Muscle of arm (tissue), 12 donors: ENCODE results near the gene POU4F1. TPM values are rescaled to one million over a fixed set of nuclear protein-coding genes. Genes with fewer than 3 reads are reported as not detected.

Experiments used
- DNase-seq: peaks from one replicate; pipeline ENCODE4 v3.0.0-alpha.2; 2013
- polyA plus RNA-seq, 12 donors: library from polyadenylated mRNA; unstranded; fragments of 120-200 nt; gene quantifications; one replicate each; pipeline ENCODE4 v1.2.1, GENCODE V29; 2013; ENCODE audit not compliant: insufficient read length in 12 of 12

The POU4F1 gene
- polyA plus RNA-seq, 12 donors, result 7.3 to 20.0 (median 11.3) TPM; not detected in 1

DNA sequence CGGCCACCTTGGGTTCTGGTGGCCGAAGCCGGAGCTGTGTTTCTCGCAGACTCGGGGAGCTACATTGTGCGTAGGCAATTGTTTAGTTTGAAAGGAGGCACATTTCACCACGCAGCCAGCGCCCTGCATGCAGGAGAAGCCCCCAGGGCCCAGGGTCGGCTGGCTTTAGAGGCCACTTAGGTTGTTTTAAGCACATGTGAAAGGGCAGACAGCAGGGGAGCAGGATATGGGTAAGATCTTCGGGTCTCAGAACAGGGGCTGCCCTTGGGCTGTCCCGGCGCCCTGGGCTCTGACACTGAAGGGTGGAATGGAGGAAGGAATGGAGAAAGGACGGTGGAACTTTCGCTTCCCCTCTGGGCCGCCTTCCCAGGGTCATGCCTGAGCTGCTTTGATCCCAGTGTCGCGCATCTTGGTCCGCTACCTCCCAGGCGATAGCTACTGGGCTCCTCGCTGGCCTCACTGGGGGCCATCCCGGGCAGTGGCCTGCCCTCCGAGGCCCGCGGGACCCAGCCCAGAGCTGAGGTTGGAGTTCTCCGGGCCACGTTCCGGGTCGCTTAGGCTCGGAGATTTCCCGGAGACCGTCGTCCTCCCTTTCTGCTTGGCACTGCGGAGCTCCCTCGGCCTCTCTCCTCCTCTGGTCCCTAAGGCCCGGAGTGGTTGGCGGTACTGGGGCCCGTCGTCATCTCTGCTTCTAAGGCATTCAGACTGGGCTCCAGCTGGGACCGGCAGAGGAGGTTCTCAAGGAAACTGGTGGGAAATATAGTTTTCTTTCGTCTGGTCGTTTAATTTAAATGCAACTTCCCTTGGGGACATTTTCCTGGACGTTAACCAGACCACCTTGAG is 4.3 kb upstream of the POU4F1 start:
- no peak for DNase-seq

DNA sequence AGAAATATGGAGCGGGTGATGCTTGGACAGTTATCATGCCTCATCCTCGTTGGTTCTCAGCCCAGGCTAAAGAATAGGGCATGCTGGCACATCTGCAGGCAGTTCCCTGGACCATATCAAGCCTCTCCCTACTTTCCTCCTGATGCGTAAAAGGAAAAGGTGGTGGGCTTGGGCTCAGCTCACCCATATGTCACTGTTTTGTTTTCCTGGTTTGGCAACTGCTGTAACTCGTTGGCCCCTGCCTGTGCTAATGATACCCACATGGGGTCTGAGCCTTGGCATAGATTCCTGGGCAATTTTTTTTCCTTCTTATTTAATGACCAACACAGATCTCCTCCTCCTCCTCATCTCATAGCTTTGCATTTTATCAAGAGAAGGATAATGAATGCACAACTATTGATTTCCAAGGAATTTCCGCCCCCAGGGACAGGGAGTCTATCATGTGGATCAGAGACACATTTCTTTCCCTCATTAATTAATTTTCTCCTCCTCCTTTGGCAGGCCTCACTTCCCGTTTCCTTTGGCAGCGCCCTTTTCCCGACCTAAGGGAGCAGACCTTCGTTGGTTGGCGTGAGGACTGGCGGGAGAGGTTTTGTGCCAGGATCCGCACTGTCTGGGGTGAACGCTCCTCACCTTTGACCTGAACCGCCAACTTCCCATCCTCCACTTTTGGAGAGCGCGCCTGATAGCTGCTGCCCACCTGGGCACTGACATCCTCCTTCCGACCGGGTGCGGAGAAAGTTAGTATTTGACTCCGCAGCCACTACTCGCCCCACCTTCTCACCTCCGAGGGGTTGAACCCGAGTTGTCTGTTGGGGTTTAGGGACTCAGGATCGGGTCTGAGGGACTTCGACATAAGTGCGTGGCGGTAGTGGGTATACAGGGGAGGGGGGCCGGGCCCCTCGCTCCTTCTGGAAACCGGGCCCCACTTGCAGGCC is 3.4 kb upstream of the POU4F1 start:
- no peak for DNase-seq

DNA sequence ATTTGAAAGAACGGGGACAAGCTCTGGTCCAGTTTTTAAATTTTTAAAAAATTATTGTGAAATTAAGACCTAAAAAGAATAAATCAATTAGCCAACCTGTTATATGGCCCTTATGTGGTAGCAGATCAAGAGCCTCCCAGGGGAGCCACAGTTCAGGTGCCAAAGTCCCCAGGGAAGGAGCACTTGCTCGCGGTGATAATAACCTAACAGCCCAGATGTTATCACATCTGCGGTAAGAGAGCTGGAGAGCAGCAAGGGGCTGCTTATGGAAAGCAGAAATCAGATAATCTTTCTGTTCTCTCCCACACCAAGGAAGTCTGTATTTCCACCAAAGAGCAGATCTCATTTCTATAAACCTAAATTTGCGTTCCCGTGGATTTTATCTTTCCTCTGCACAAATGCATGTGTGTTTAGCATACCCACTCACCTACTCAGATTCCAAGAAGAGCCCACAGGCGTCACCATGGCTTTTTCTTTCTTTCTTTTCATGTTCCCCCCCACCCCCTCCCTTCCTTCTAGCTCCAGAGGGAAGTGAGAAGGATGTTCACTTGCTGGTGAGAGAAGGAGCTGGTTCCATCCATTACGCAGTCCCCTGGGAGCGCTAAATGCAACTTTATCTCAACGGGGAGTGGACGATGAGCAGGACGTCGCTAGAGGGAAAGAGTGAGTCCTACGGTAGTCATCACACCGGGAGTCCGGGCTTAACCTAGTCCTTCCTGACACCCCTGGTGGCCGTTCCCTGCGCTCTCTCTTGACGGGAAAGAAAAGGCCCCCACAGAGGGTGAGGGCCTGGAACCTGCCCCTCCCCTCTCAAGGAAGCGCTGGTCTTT is 1.6 kb upstream of the POU4F1 start:
- DNase-seq, result no peak

DNA sequence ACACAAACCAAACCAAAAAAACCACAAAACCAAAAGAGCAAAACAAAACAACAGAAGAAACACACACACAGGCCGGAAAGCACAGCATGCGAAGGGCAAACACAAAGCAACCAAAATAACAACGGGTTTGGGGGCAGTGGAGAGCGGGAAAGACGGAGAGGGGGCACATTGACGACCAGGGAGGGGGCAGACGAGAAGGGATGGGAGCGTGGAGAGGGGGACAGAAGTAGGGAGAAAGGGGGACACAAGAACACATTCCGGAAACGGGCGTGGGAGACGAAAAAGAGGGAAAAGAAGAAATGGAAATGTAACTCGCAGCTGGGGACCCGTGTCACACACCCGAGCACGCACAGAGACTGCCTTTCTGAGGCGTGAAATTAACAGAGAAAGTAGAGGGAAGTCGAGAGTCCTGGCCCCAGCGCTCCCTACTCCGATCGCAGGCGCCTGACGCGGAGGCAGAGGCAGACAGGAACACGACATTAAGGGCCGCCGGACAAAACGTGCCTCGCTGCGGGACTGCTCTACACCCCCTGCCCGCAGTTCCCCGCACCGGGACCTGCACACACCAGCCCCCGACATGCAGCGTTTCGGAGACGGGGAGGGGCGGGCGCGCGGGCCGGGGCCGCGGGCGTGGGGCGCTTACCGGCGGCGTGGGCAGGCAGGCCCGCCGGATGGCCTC is 652 bp downstream of the POU4F1 start:
- no peak for DNase-seq

DNA sequence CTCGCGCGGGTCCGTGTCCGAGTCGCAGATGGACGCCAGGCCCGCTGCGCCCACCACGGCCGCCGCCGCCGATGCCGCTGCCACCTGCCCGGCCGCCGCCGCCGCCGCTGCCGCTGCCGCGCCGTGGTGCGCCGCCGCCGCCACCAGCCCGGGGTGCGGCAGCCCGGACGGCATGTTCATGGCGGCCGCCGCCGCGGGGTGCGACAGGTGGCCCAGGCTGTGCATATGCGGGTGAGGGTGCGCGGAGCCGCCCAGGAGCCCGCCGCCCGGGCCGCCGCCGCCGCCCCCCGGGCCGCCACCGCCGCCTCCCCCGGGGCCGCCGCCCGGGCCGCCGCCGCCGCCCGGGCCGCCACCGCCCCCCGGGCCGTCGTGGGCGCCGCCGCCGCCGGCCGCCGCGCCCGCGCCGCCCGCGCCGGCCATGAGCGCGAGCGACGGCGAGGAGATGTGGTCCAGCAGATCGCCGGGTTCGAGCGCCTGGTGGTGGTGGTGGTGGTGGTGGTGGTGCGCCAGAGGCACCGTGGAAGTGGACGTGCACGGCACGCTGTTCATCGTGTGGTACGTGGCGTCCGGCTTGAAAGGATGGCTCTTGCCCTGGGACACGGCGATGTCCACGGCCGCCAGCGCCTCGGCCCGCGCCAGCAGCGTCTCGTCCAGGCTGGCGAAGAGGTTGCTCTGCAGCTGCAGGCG is 1.3 kb downstream of the POU4F1 start:
- no peak for DNase-seq

DNA sequence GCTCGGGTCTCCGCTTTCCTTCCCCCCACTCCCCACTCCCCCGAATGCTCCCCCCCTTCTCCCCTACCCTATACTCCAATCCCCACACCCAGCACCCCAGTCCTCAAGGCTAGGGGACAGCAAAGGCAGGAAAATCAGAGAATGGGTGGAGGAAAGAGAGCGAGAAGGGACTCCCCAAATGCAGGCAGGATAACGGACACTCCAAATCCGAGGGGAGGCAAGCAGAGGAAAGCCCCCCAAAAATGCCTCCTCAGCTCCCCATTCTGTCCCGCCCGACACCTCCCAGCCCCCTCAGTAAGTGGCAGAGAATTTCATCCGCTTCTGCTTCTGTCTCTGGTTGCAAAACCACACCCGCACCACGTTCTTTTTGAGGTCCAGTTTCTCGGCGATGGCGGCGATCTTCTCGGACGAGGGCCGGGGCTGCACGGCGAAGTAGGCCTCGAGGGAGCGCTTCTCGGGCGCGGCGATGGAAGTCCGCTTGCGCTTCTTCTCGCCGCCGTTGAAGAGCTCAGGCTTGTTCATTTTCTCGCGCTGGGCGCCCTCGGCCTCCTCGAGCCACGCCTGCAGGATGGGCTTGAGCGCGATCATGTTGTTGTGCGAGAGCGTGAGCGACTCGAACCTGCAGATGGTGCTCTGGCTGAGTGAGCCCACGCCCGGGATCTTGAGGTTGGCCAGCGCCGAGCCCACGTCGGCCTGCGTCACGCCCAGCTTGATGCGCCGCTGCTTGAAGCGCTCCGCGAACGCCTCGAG is 2.1 kb downstream of the POU4F1 start:
- no peak for DNase-seq

DNA sequence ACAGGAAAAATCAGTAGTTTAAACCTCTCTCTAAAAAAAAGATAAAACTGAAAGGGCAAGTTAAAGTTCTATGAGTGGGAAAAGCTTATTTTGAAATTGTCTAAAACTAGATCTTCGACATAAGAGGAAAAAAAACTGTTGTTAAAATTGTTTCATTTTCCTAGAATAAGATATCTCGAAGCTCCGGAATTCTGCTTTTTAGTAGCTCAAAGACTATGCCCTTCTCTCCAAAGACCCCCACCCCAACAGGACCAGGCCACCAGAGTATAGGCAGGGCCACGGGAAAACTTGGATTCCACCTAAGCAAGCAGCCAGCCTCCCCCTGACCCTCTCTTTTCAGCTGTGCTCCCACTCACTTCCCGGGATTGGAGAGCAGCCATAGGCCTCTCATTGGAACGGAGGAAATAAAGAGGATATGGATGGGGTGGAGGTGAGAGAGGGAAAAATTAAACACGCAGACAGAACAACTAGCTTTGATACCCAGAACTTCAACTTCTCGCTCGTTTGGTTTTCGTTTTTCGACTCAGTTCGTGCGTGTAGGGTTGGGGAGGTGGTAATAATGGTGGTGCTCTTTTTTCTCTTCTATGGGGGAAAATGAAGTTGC is 3.0 kb downstream of the POU4F1 start:
- no peak for DNase-seq

DNA sequence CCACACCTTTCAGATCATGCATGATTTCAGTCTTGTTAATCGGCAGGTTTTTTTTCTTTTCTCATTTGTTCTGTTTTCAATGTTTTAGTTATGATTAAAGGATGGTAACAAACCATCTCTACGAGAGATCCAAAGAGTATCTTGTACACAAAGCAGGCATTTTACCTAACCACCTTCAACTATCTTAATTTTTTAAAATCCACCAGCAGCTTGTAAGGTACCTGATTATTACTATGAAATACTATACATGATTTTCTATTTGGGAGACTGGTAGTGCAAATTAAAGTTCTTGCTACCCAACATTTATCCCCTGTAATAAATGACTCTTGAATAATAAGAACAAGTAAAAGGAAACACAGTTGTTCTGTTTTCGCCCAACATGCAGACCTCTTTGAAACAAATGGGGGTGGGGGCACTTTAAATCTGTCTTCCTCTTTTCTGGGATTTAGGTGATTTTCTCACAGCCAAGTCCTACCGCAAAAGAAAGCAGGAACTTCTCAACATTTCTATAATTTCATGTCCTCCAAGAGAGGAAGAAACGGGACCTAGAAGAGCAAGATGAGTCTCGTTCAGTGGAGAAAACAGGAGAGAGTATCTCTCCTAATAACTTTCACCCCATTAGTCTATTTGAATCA is 3.6 kb downstream of the POU4F1 start:
- no peak for DNase-seq

DNA sequence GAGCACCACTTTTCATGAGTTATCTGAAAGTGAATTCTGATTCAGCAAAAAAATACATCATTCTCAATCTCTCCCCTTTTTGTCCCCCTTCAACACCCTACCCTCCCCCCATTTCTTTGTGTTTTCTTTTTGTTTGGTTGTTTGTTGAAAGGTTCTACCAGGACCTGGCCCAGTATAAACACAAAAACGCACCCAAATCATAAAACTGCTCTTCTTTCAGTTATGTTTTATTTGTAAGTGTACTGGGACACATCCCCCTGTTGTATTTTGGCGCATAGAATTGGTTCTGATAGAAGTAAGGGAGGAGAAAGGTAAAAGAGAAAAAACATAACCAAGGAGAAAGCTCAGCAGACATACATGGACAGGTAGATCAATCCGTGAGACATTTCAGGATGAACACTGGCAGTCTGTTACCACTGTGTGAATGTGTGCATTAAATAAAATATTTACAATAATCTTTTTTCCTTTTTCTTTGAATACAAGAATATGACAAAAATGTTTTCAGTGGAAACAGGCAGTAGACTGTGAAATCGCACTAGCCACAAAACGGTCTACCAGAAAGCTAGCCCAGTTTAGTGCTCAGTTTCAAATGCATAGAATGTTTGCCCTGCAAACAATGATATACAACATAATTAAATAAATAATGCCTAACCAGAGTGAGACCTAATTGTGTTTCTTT is 4.2 kb downstream of the POU4F1 start:
- no peak for DNase-seq

DNA sequence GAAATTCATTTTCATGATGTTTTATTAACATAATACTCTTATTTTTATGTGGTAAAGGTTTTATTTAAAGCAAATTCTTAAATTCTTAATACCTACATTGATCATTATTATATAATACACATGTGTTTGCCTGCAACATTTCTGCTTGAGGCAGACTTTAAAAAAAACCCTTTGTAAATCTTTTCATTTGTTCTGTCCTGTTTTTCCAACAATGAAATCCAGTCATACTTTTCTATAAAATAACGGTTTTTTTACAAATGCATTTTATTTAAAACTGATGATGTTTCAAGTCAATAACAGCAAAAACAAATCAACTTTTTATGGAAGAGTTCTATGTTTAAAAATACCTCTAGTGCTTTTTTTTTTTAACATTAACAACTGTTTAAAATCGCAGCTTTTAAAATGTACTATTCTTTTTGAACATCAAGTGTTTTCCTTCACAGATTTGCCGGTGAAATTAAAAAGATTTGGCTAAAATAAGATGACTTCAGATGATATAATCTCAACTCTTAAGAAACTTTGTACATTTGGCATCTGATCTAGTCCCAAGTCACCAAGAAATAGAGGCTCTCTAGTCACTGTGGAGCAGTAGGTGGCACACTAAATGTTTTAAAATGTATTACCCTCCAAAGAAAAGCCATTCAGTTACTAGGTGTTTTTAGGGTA is 5.1 kb downstream of the POU4F1 start:
- DNase-seq, result no peak

DNA sequence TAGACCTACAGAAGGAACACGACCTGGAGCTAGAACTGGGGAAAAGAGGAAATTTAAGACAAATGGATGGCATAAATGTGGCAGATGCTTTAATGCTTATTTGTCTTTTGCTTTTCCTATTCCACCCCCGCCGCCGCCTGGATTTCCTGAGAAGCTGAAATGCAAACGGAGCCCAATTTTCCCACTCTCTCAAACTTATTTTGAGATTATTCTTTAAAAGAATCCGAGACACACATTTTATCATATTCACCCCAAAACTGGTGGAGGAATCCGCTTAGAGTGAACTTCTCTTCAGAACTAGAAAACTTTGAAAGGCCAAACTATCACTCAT is 5.8 kb downstream of the POU4F1 start:
- DNase-seq, result no peak

DNA sequence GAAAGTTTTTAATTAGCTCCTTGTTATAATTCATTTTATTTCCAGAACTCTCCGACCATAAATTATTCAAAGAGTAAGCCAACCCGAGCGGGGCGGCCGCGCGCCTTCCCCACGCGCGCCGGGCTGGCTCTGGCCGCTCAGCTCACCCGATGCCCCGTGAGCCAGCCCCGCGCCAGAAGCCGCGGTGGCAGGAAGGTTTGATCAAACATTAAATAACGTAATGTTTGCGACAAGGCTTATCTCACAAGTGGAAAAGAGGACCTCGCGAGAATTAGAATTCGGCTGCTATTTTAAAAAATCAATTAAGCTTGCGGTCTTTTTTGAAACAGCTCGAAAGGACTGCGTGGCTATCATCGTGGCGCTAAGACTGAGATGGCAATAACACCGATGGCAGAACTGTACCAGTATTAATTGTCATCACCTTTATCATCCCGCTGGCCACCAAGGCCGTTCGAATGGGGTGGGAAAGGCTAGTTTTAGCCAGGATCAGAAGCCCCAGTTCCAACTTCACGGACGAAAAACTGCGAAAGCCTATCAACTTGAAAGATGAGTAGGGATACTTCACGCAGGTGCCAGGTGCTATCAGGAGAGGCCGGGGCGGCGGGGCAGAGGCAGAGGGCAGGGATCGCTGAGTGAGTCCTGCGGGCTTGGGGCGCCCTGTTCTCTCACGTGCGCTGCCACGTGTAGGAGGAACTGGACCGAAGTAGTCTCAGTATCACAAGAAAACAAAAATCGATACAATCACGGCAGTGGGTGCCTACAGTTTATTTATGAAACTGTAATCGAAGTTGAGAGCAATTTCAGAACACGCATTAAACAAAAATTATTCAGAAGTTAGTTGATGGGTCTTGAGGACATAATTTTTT is 6.4 kb downstream of the POU4F1 start:
- DNase-seq, result no peak

DNA sequence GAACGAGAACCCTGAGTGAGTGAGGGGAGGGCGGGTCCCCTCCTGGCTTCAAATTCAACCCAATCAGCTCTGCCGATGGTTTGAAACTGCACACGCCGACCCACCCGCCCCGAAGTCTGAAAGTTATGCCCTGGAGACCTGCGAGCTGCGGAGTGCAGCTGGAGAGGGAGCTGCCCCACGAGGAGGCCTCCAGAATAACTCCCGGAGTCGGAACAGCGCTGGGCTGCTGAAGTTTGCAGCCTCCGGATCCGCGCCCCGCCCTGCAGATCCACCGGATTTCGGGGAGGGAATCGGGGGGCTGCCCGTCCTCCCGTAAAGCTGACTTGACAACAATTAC is 7.0 kb downstream of the POU4F1 start:
- no peak for DNase-seq

DNA sequence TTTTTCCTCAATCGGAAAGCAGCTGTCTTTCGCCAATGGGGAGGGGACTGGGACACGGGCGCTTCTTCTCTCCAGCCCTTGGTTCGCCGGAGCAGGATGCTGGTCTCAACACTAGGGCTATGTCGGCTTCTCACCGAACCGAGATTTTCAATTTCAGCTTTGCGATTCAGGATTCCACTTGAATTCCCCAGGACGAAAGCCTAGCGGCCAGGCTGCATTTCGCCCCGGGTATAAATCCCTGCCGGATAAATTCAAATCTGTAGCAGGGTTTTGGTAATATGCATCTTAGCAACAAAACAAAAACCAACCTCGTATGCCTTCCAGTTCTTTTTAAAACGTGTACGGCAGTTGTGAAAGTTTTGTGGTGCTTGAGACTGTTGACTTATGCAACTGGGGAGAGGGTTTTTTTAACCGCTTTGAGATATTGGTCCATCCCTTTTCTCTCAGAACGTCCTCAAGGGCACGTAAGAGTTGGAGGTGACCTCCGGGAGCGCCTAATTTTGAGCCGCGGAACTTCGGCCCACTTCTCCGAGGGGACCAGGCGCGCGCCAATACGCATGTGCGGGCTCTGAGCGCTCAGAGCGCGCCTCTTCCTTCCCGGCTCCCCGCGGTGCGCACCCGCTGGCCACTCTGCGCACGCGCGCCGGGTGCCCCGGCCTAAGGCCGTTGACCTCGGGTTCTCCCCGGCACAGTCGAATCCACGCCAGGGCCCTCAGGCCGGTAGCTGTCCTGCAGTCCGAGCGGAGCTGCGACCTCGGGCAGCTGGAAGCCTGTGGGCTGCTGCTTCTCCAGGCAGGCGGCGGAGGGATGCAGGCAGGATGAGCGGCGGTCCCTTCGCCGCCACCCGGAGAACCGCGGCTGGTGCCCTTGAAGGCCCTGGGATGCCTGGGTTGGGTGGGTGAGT is 7.6 kb downstream of the POU4F1 start:
- DNase-seq, result no peak

DNA sequence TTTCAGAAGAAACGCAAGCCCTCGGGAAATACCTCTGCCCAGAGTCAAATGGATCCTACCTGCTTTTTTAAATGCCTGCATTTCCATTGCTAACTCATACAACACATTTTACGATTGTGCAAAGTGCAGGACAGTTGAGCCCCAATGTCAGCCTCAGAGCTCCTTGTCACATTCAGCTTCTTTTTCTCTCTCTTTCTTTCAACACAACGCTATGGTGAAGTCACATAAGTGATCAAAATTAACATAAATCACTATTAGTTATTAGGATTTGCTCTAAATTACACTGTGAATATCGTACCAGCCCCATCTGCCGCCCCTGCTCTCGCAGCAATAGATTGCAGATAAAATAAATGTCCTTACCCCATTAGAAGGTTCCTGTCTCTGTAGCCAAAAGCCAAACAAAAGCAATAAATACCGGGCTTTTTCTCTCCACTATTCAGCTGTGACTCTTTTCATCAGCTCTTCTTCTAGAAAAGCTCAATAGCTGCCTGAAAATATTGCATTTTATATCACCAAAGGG is 8.8 kb downstream of the POU4F1 start:
- DNase-seq, result no peak
